ENCODE data around the gene STH.

The STH gene

DNA sequence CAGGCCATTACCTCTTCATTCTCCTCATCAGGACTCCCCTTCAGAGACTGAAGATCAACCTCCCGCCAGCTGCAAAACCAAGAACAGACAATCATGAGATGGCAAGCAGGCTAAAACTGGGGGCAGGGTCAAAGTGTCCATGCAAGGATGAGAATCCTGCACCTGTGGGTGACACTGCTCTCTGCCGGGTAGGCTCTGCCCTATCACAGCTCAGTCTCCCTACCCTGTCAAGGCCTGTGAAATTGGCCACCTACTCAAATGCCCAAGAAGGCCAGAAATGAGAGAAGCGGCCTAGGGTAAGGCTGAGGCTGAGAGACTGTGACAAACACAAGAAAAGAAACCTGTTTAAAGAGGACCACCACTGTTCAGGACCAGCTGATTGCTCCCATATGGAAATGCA, 34.3 kb downstream of the STH start:
- Histone ChIP-seq H3K36me3 (replicated peaks) (peaks cover 76% of the 10 kb centered on the region), H3K27me3 (ENCODE audit: low read depth) (no peaks in the 10 kb centered on the region)
- in situ Hi-C loops (cut with MboI; ENCODE audit: low sequenced_read_pairs), result no loop called here

DNA sequence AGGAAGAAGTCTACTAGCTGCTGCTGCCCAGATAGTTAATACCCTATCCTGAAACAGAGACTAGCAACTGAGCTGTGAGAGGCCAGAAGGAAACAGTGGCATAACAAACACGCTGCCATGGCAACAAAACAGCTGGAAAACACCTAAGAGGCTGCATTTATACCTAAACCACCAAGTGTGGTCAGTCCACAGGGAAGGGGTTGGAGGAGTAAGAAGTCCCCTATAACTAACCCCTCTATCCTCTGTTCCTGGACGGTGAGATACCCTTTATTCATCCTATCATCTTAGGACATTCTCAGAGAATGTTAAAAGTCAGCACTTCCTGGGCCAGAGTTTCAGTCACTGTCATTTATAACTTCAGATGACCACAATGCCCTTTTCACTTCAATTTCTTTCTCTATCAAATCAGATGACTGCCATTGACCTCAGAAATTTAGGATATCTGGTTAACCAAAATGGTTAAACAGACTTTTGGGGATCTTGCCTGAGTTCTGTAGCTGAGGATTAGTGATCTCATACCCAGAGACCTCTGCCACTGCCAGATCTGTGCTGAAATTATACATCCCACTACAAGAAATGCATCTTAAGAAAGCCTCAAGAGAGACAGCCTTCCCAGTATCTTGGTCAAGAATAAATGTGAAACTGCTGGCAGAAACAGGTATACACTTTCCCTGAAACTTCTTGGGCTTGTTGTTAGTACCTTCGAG, 36.2 kb downstream of the STH start:
- no peak for DNase-seq (ENCODE audit: low spot score in 2 of 2)
- Histone ChIP-seq H3K4me1 (no peaks in the 10 kb centered on the region), H3K27me3 (ENCODE audit: low read depth) (no peaks in the 10 kb centered on the region), H3K9me3 (no peaks in the 10 kb centered on the region), H3K36me3 (replicated peaks) (peaks cover 86% of the 10 kb centered on the region), H3K4me3 (no peak overlapping the region)
- in situ Hi-C loops (cut with MboI; ENCODE audit: low sequenced_read_pairs), result no loop called here

More for the DNA sequence above, 34.3 kb downstream of the STH start:
- Histone ChIP-seq H3K9me3 (no peaks in the 10 kb centered on the region), H3K4me1 (no peaks in the 10 kb centered on the region), H3K4me3 (no peak overlapping the region)
- no peak for DNase-seq (ENCODE audit: low spot score in 2 of 2)

DNA sequence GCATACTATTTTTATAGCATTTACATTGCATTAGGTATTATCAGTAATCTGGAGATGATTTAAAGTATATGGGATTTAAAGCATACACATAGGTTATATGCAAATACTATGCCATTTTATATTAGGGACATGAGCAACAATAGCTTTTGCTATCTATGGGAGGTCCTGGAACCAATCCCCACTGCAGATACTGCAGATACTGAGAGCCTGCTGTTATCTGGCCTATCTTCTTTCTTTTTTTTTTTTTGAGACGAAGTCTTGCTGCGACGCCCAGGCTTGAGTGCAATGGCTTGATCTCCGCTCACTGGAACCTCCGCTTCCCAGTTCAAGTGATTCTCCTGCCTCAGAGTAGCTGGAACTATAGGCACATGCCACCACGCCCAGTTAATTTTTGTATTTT, 37.4 kb downstream of the STH start:
- Histone ChIP-seq H3K36me3 (replicated peaks) (peaks cover 82% of the 10 kb centered on the region), H3K4me1 (no peaks in the 10 kb centered on the region), H3K27me3 (ENCODE audit: low read depth) (no peaks in the 10 kb centered on the region), H3K9me3 (no peaks in the 10 kb centered on the region), H3K4me3 (no peak overlapping the region)
- DNase-seq (ENCODE audit: low spot score in 2 of 2), result no peak
- in situ Hi-C loops (cut with MboI; ENCODE audit: low sequenced_read_pairs), result no loop called here

DNA sequence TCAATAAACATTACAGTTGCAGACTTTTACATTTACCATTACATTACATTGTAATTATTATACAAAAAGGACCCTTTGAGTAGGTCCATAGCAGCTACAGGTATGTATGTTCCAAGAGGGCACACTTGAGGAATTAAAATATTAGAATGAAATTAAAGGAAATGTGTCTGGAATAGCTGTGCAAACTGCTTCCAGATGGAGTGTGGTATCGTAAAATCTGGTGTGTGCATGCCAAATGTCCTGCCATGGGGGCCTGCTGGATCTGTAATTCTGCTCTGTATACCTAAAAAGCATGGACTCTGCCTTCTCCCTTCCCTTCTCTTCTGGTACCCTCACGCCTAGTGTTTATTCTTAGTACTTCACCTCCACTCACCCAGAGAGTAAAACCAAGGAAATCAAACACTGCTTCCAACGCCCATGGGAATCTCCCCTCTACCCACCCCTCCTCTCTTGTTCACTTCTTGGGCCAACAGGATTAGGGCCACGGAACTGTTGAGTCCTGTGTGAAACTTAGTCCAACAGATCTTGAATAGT, 38.7 kb downstream of the STH start:
- Histone ChIP-seq H3K9me3 (no peaks in the 10 kb centered on the region), H3K36me3 (replicated peaks) (peaks cover 79% of the 10 kb centered on the region), H3K27me3 (ENCODE audit: low read depth) (no peaks in the 10 kb centered on the region), H3K4me3 (no peak overlapping the region), H3K4me1 (no peaks in the 10 kb centered on the region)
- DNase-seq (ENCODE audit: low spot score in 2 of 2), result no peak
- in situ Hi-C loops (cut with MboI; ENCODE audit: low sequenced_read_pairs), result no loop called here

DNA sequence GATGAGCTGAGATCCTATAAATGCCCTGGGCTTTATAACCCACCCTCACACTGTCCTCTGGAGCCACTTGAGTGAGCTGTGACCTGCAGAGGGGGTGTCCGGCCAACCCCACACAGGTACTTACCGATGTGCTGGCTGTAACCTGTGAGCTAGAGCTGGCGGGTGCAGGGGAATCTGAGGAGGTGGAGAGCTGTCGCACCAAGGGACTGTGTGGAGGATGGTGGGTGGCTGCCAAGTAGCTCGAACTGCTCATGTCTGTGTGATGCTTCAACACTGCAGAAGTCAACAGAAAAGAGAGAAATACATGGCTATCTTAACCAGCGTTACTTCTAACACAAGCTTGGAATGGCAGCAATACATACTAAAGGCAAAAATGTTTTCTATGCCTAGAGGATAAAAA, 39.4 kb downstream of the STH start:
- no peak overlapping the region for H3K4me3 ChIP-seq
- peaks cover 79% of the 10 kb centered on the region for H3K36me3 ChIP-seq (replicated peaks)
- H3K9me3 ChIP-seq, result no peaks in the 10 kb centered on the region
- no peaks in the 10 kb centered on the region for H3K4me1 ChIP-seq
- no peak for DNase-seq (ENCODE audit: low spot score in 2 of 2)
- no peaks in the 10 kb centered on the region for H3K27me3 ChIP-seq (ENCODE audit: low read depth)
- in situ Hi-C loops (cut with MboI; ENCODE audit: low sequenced_read_pairs), result no loop called here

DNA sequence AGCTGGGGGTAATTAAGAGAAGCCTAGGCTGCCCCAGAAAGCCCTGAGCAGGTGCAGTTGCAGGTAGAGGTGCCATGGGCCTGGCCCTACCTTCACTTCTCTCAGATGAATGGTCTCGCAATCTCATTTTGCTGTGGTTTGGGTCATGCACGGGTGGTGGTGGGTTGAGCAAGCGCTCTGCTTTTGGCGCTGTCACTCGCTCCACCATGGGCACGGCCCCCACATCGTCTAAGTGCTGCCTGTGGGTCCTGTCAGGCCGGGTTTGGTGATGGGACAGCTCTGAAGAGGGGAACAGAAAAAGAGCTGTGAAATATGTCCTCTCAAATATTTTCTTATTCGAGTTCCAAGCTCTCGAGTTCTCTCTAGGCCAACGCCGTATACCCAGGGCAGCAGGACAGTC, 39.9 kb downstream of the STH start:
- Histone ChIP-seq H3K9me3 (no peaks in the 10 kb centered on the region), H3K4me1 (no peaks in the 10 kb centered on the region), H3K4me3 (no peak overlapping the region), H3K27me3 (ENCODE audit: low read depth) (no peaks in the 10 kb centered on the region), H3K36me3 (replicated peaks) (peaks cover 78% of the 10 kb centered on the region)
- in situ Hi-C loops (cut with MboI; ENCODE audit: low sequenced_read_pairs), result no loop called here
- DNase-seq (ENCODE audit: low spot score in 2 of 2), result no peak

DNA sequence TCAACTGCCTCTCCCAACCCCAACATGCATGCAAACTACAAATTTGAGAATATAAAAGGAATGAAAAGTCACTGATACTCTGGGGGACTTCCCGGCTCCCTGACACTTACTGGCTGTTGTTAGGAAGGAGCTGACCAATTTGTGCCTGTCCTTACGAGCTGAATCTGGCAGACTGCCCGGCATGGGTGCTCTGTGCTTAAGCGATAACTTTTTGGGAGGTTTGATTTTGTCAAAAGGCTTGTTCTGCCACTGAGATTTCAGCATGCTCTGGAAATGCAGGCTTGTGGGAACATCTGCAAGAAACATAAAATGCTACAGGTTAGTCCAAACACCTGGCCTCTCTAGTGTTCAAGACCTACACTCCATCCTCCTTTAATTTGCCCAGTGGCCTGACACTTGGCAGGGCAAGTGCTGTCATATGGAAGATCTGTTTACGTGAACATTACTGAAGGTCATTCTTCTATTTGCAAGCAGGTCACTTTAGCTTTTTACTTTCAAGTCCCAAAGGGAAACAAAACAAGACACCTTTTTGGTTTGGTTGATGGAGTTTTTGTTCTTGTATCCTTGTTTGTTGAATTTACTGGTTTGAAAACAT, 40.6 kb downstream of the STH start:
- DNase-seq (ENCODE audit: low spot score in 2 of 2), result no peak
- Histone ChIP-seq H3K4me1 (no peaks in the 10 kb centered on the region; the same call in none of the 2 replicates), H3K36me3 (replicated peaks) (peaks cover 73% of the 10 kb centered on the region), H3K27me3 (ENCODE audit: low read depth) (no peaks in the 10 kb centered on the region), H3K4me3 (no peak overlapping the region), H3K9me3 (no peaks in the 10 kb centered on the region)
- in situ Hi-C loops (cut with MboI; ENCODE audit: low sequenced_read_pairs), result no loop called here

DNA sequence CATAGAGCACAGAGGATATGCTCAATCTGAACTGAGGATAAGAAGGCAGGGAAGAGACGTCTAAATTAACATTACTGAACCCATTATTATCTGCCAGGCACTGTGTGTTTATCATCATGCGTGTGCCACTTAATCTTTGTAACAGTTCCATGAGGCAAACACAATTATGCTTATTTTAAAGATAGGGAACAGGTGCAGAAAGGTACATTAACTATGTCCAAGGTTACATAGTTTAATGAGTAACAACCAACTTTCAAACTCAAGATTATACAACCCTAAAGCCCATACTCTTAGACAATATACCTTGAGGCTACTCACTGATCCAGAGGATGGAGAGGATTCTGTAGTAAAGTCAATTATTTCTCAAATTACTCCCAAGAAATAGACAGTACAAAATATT, 43.2 kb downstream of the STH start:
- in situ Hi-C loops (cut with MboI; ENCODE audit: low sequenced_read_pairs), result no loop called here
- H3K9me3 ChIP-seq, result no peaks in the 10 kb centered on the region
- no peaks in the 10 kb centered on the region; the same call in none of the 2 replicates for H3K4me1 ChIP-seq
- H3K27me3 ChIP-seq (ENCODE audit: low read depth), result no peaks in the 10 kb centered on the region
- H3K36me3 ChIP-seq (replicated peaks), result peaks cover 64% of the 10 kb centered on the region
- H3K4me3 ChIP-seq, result no peak overlapping the region
- DNase-seq (ENCODE audit: low spot score in 2 of 2), result no peak

DNA sequence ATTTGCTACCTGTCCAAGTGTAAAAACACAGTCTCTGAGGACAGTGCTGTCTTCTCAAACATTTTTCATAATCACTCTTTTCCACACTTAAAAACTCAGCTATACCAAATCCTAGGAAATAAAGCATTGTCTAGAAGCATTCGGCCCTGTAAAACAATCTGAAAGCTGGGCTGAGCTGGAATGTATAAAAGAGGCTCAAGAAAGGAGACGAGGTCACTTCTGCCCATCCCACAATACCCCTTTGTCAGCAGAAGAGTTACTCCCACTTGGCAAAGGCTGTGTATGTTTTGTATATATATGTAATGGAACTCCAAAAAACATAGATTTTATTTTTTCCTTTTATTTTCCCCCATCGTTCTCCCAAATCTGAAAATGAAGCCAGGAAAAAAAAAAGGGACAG, 43.9 kb downstream of the STH start:
- peaks cover 62% of the 10 kb centered on the region for H3K36me3 ChIP-seq (replicated peaks)
- in situ Hi-C loops (cut with MboI; ENCODE audit: low sequenced_read_pairs), result no loop called here

DNA sequence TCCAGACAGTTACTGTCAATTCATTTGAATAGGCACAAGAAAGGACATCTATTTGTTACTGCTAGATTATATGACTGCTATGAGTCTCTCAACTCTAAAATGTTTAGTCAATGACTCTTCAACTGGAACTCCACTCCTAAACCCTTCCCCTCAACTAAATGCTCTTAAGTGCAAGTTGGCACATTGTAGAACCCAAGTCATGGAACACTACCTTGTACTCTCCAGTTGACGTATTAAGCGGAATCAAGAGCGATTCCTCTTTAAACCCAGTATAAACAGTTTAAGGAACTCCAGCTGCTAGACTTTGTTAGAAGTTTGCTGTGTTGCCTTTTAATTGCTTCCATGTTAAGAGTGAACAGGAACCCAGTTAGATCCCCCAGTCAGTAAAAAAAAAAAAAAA, 44.6 kb downstream of the STH start:
- no peak for DNase-seq (ENCODE audit: low spot score in 2 of 2)
- Histone ChIP-seq H3K4me3 (no peak overlapping the region), H3K36me3 (replicated peaks) (peaks cover 60% of the 10 kb centered on the region), H3K27me3 (ENCODE audit: low read depth) (no peaks in the 10 kb centered on the region), H3K9me3 (no peaks in the 10 kb centered on the region), H3K4me1 (no peaks in the 10 kb centered on the region; the same call in none of the 2 replicates)
- in situ Hi-C loops (cut with MboI; ENCODE audit: low sequenced_read_pairs), result no loop called here

More for the DNA sequence above, 43.9 kb downstream of the STH start:
- Histone ChIP-seq H3K4me1 (no peaks in the 10 kb centered on the region; the same call in none of the 2 replicates), H3K4me3 (no peak overlapping the region), H3K27me3 (ENCODE audit: low read depth) (no peaks in the 10 kb centered on the region), H3K9me3 (no peaks in the 10 kb centered on the region)
- no peak for DNase-seq (ENCODE audit: low spot score in 2 of 2)

DNA sequence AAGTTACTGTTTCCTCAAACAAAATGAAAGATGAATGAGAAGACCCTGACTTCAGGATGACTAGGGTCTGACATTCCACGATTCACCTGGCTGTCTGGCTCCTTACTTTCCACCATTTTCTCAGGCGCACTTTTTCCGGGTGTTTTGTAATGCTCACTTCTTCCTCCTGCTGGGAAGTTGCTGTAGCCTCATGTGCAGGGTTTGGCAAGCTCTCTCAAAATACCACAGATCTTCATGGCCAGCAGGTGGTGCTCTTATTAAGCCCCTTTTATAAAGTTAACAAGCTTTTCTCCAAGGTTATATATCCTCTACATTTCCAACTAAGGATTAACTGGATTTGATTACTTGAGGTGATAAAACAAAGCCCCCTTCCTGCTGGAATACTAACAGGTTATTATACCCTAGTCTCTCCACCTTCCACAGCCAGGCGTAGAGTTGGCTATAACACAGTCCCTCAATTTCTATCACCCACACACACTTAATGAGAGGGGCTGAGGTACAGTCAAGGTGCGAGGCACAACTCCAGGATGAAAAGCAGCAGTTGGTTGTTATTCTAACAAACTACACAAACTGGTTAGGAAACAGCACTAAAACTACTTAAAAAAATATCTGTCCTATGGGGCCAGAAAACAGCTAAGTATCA, 45.4 kb downstream of the STH start:
- Histone ChIP-seq H3K4me1 (no peaks in the 10 kb centered on the region; the same call in none of the 2 replicates), H3K4me3 (no peak overlapping the region), H3K9me3 (no peaks in the 10 kb centered on the region), H3K27me3 (ENCODE audit: low read depth) (no peaks in the 10 kb centered on the region), H3K36me3 (replicated peaks) (peaks cover 57% of the 10 kb centered on the region)
- in situ Hi-C loops (cut with MboI; ENCODE audit: low sequenced_read_pairs), result no loop called here
- peak; percentile 79 to 85 for DNase-seq (ENCODE audit: low spot score in 2 of 2)

DNA sequence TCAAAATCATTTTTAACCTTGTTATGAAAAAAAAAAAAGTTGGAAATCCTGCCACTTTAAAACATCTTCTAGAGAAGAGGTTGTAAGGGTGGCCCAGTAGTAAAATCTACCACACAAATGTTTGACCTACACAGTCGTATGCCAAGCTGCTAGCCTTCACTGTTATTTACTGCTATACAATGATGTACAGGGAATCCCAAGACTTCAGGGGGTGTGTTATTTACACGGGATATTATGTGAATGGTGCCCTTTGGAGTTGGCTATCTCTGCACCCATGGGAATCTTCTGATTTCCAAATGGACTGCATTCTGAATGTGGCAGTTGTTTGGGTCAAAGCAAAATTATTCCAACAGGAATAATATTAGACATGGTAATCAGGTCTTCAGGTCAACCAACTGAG, 45.9 kb downstream of the STH start:
- H3K27me3 ChIP-seq (ENCODE audit: low read depth), result no peaks in the 10 kb centered on the region
- no peaks in the 10 kb centered on the region; the same call in none of the 2 replicates for H3K4me1 ChIP-seq
- H3K36me3 ChIP-seq (replicated peaks), result peaks cover 59% of the 10 kb centered on the region
- in situ Hi-C loops (cut with MboI; ENCODE audit: low sequenced_read_pairs), result no loop called here
- H3K9me3 ChIP-seq, result no peaks in the 10 kb centered on the region
- no peak overlapping the region for H3K4me3 ChIP-seq
- no peak for DNase-seq (ENCODE audit: low spot score in 2 of 2)

DNA sequence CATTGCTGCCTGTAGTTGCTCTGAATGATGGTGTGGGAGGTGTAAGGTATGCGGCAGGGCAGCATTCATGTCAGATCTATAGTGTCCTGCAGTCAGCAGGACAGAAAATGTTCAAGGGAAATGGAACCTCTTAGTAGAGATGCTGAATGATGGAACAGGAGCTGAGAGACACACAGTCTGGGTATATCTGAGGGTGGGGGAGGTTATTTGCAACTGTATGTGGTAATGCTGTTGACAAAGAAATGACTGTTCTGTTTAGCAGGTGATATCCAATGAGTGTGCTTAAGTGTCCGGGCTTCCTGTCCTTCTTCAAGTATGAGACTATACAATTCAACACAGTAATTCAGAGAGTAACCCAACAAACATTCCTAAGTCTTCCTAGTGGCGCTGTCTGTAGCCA, 46.6 kb downstream of the STH start:
- in situ Hi-C loops (cut with MboI; ENCODE audit: low sequenced_read_pairs), result no loop called here
- H3K4me1 ChIP-seq, result no peaks in the 10 kb centered on the region; the same call in none of the 2 replicates
- no peak for DNase-seq (ENCODE audit: low spot score in 2 of 2)
- H3K36me3 ChIP-seq (replicated peaks), result peaks cover 64% of the 10 kb centered on the region
- no peaks in the 10 kb centered on the region for H3K27me3 ChIP-seq (ENCODE audit: low read depth)
- no peaks in the 10 kb centered on the region for H3K9me3 ChIP-seq
- H3K4me3 ChIP-seq, result no peak overlapping the region

DNA sequence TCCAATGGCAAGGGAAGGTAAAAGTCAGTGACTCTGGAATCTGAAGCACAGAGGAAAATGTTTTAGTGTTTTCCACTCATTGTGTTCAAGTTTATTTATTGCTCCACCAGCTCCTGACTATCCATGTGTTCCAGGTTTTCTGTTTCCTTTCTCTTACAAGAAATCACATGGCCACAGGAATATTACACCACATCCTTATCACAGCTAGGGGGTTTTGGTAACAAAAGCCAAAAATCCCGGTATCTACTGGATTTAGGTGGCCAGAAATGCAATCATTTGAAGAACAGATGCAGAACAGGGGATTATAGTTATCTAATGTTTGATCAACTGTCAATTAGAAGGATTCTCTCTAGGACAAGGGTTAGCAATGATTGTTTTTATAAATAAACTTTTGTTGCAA, 47.9 kb downstream of the STH start:
- Histone ChIP-seq H3K4me3 (no peak overlapping the region), H3K9me3 (no peaks in the 10 kb centered on the region), H3K36me3 (replicated peaks) (peaks cover 62% of the 10 kb centered on the region), H3K27me3 (ENCODE audit: low read depth) (no peaks in the 10 kb centered on the region), H3K4me1 (peaks cover 5% of the 10 kb centered on the region)
- in situ Hi-C loops (cut with MboI; ENCODE audit: low sequenced_read_pairs), result no loop called here
- DNase-seq (ENCODE audit: low spot score in 2 of 2), result no peak
